Calu3 (cell line): ENCODE measurements around the gene BBLN. TPM values are rescaled to one million over a fixed set of nuclear protein-coding genes. Genes with fewer than 3 reads are reported as not detected.
A peak's percentile ranks its signal among the peaks of the same experiment; 100 is the strongest.

Source experiments
- BruUV-seq: library from RNA; stranded (reverse); fragments of 400-500 nt; replicated peaks from 2 replicates; lab custom pipeline; 2021; lab: Mats Ljungman, UMichigan
- CTCF ChIA-PET: fragments of 300-600 bp; sonication (Branson Sonifier 250); formaldehyde crosslinking; loops from one replicate; lab custom pipeline; 2022; ENCODE audit warnings: antibody characterized with exemption; lab: Charles Lee
- DNase-seq: peaks from one replicate; pipeline ENCODE4 v3.0.0; 2022
- H3K27ac Mint-ChIP-seq: one replicate; pipeline ENCODE4 v1.8.0; 2022; ENCODE audit warnings: mixed read lengths; ENCODE audit not compliant: unreplicated experiment
- H3K27me3 Mint-ChIP-seq: one replicate; pipeline ENCODE4 v1.8.0; 2022; ENCODE audit warnings: mixed read lengths; ENCODE audit not compliant: unreplicated experiment
- H3K36me3 Mint-ChIP-seq: one replicate; pipeline ENCODE4 v1.8.0; 2022; ENCODE audit warnings: mild to moderate bottlenecking, moderate library complexity, mixed read lengths; ENCODE audit not compliant: insufficient read depth, unreplicated experiment
- H3K4me1 Mint-ChIP-seq: one replicate; pipeline ENCODE4 v1.8.0; 2022; ENCODE audit warnings: mild to moderate bottlenecking, low read depth, mixed read lengths; ENCODE audit not compliant: unreplicated experiment
- H3K4me3 Mint-ChIP-seq: one replicate; pipeline ENCODE4 v1.8.0; 2022; ENCODE audit warnings: mild to moderate bottlenecking, low read depth, moderate library complexity, mixed read lengths; ENCODE audit not compliant: unreplicated experiment
- H3K9me3 Mint-ChIP-seq: one replicate; pipeline ENCODE4 v1.8.0; 2022; ENCODE audit warnings: low read depth, mixed read lengths; ENCODE audit not compliant: unreplicated experiment
- CTCF ChIP-seq: fragments of 200-600 bp; IDR thresholded peaks from one replicate; pipeline ENCODE4 v1.8.0; 2022; ENCODE audit warnings: antibody characterized with exemption; ENCODE audit not compliant: unreplicated experiment
- intact Hi-C: fragments of 100-400 bp; cut with micrococcal nuclease; formaldehyde crosslinking; loops from one replicate; pipeline ENCODE4 v1.10.0; 2022; ENCODE audit not compliant: unreplicated experiment
- total RNA-seq: library from RNA; stranded (reverse); gene quantifications from 2 replicates; pipeline ENCODE4 v1.2.3, GENCODE V29; 2022

BBLN gene
- total RNA-seq, 1 experiment from 2014 or later: 82.3 TPM

- CTCF ChIA-PET: interaction anchor here (0.6 to 1.6 kb wide), 5 partner anchors 9 to 19 kb away, joined by 3 to 8 read pairs (median 3); partner anchors contain the start of gene LCN2
- peak; percentile 57 for DNase-seq
- H3K36me3 Mint-ChIP-seq: peaks cover 12% of the 10 kb centered on the region
- peaks cover 10% of the 10 kb centered on the region for H3K9me3 Mint-ChIP-seq
- peak overlapping the region; percentile 8 for H3K4me3 Mint-ChIP-seq
- H3K27me3 Mint-ChIP-seq: no peaks in the 10 kb centered on the region
- no peak for TF ChIP-seq CTCF
- TSS peak; percentile 91 for BruUV-seq
- peaks cover 34% of the 10 kb centered on the region for H3K4me1 Mint-ChIP-seq
- intact Hi-C loops: no loop called here
- H3K27ac Mint-ChIP-seq: peak overlapping the region; percentile 85
Measured at GRCh38 chr9:128136816-128137793, 23.0 kb upstream of the BBLN start.

GRCh38 chr9:128138001-128138400, 22.1 kb upstream of the BBLN start:
- H3K9me3 Mint-ChIP-seq: peaks cover 9% of the 10 kb centered on the region
- CTCF ChIA-PET: interaction anchor here (0.8 to 1.2 kb wide), 2 partner anchors 12 to 20 kb away, joined by 3 read pairs; no protein-coding TSS in a partner anchor
- H3K27me3 Mint-ChIP-seq: no peaks in the 10 kb centered on the region
- BruUV-seq: no TSS peak
- peaks cover 39% of the 10 kb centered on the region for H3K4me1 Mint-ChIP-seq
- no peak for DNase-seq
- no peak overlapping the region for H3K4me3 Mint-ChIP-seq
- intact Hi-C loops: no loop called here
- peaks cover 12% of the 10 kb centered on the region for H3K36me3 Mint-ChIP-seq
- TF ChIP-seq CTCF: no peak
- peak overlapping the region; percentile 85 for H3K27ac Mint-ChIP-seq

- no peak overlapping the region for H3K27ac Mint-ChIP-seq
- no peak for DNase-seq
- peaks cover 49% of the 10 kb centered on the region for H3K4me1 Mint-ChIP-seq
- TF ChIP-seq CTCF: no peak
- no peaks in the 10 kb centered on the region for H3K9me3 Mint-ChIP-seq
- no peaks in the 10 kb centered on the region for H3K27me3 Mint-ChIP-seq
- peaks cover 18% of the 10 kb centered on the region for H3K36me3 Mint-ChIP-seq
- no peak overlapping the region for H3K4me3 Mint-ChIP-seq
- intact Hi-C loops: no loop called here
- BruUV-seq: no TSS peak
- CTCF ChIA-PET: no interaction called here
Measured at GRCh38 chr9:128139621-128140020, 20.4 kb upstream of the BBLN start.

GRCh38 chr9:128141604-128142003, 18.5 kb upstream of the BBLN start:
- no peak for TF ChIP-seq CTCF
- CTCF ChIA-PET: no interaction called here
- Mint-ChIP-seq H3K36me3 (peaks cover 29% of the 10 kb centered on the region), H3K4me3 (no peak overlapping the region), H3K4me1 (peaks cover 37% of the 10 kb centered on the region), H3K9me3 (no peaks in the 10 kb centered on the region), H3K27ac (peak overlapping the region; percentile 27), H3K27me3 (no peaks in the 10 kb centered on the region)
- intact Hi-C loops: no loop called here
- no TSS peak for BruUV-seq
- DNase-seq: no peak
